Measurements from ENCODE around the gene GATD1.

Gene GATD1

DNA sequence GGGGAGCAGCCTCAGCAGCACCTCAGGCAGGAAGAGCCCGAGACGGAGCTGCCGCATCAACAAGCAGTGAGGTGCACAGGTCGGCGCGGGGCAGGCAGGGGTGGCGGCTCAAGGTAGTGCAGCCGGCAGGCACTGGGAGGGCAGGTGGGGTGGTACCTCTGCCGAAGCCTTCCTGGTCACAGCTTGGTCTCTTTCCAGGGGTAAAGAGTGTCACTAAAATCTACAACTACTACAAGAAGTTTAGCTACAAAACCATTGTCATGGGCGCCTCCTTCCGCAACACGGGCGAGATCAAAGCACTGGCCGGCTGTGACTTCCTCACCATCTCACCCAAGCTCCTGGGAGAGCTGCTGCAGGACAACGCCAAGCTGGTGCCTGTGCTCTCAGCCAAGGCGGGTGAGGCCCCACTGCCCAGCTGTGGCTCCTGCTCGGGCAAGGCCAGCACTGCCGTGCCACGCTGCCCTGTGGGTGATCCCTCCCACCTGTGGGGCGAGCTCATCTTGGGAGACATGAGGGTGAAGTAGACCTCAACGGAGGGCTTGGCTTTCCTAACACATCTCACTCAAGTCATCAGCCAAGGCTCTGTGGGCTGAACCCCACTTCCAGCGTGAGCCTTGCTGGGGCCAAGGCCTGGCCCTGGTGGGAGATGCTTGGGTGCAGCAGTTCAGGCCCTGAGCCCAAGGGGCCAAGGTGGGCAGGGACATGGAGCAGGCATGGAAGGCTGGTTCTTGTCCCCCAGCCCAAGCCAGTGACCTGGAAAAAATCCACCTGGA lies 13.6 kb downstream of the GATD1 start:
- H3K27ac ChIP-seq (ENCODE audit: low read depth in 2 of 2, low read length in 2 of 2), result peak overlapping the region in 1 of 2 donors; percentile 38
- H3K9ac ChIP-seq (ENCODE audit: low read depth in 1 of 2, low read length in 2 of 2), result peak overlapping the region in 1 of 2 donors; percentile 12
- no peak overlapping the region for H3K4me3 ChIP-seq (ENCODE audit: low read length in 2 of 2)
- H3K27me3 ChIP-seq (ENCODE audit: control insufficient read depth in 2 of 2, insufficient read depth in 2 of 2, low read length in 2 of 2), result no peaks in the 10 kb centered on the region
- peaks cover 34 to 54% of the 10 kb centered on the region in 2 donors for H3K36me3 ChIP-seq (ENCODE audit: control insufficient read depth in 2 of 2, insufficient read depth in 2 of 2, low read length in 2 of 2)
- H3K4me1 ChIP-seq (ENCODE audit: control insufficient read depth in 2 of 2, insufficient read depth in 2 of 2, low read length in 2 of 2), result peaks cover 7 to 8% of the 10 kb centered on the region in 2 donors
- no peaks in the 10 kb centered on the region for H3K9me3 ChIP-seq (ENCODE audit: control insufficient read depth in 2 of 2, low read length in 2 of 2)

DNA sequence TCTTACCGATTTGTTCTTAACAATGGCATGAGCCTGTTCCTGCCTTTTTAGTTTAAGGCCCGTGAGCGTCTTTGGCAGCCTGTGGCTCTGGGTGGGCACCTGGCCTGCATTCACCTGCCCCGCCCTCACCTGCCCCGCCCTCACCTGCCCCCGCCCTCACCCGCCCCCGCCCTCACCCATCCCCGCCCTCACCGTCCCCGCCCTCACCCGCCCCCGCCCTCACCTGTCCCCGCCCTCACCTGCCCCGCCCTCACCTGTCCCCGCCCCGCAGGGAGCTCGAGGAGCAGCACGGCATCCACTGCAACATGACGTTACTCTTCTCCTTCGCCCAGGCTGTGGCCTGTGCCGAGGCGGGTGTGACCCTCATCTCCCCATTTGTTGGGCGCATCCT lies 14.2 kb downstream of the GATD1 start:
- Histone ChIP-seq H3K9ac (ENCODE audit: low read depth in 1 of 2, low read length in 2 of 2) (peak overlapping the region in 1 of 2 donors; percentile 12), H3K4me3 (ENCODE audit: low read length in 2 of 2) (no peak overlapping the region), H3K4me1 (ENCODE audit: control insufficient read depth in 2 of 2, insufficient read depth in 2 of 2, low read length in 2 of 2) (peaks cover 7 to 8% of the 10 kb centered on the region in 2 donors), H3K27ac (ENCODE audit: low read depth in 2 of 2, low read length in 2 of 2) (peak overlapping the region; percentile 57 to 68), H3K27me3 (ENCODE audit: control insufficient read depth in 2 of 2, insufficient read depth in 2 of 2, low read length in 2 of 2) (no peaks in the 10 kb centered on the region), H3K36me3 (ENCODE audit: control insufficient read depth in 2 of 2, insufficient read depth in 2 of 2, low read length in 2 of 2) (peaks cover 34 to 55% of the 10 kb centered on the region in 2 donors), H3K9me3 (ENCODE audit: control insufficient read depth in 2 of 2, low read length in 2 of 2) (no peaks in the 10 kb centered on the region)

GRCh38 chr11:762421-763072 lies 14.7 kb downstream of the GATD1 start:
- Histone ChIP-seq H3K36me3 (ENCODE audit: control insufficient read depth in 2 of 2, insufficient read depth in 2 of 2, low read length in 2 of 2) (peaks cover 36 to 56% of the 10 kb centered on the region in 2 donors), H3K9ac (ENCODE audit: low read depth in 1 of 2, low read length in 2 of 2) (no peak overlapping the region), H3K27me3 (ENCODE audit: control insufficient read depth in 2 of 2, insufficient read depth in 2 of 2, low read length in 2 of 2) (no peaks in the 10 kb centered on the region), H3K9me3 (ENCODE audit: control insufficient read depth in 2 of 2, low read length in 2 of 2) (no peaks in the 10 kb centered on the region), H3K27ac (ENCODE audit: low read depth in 2 of 2, low read length in 2 of 2) (peak overlapping the region; percentile 57 to 68), H3K4me1 (ENCODE audit: control insufficient read depth in 2 of 2, insufficient read depth in 2 of 2, low read length in 2 of 2) (peaks cover 7 to 8% of the 10 kb centered on the region in 2 donors), H3K4me3 (ENCODE audit: low read length in 2 of 2) (no peak overlapping the region)

- Histone ChIP-seq H3K27ac (ENCODE audit: low read depth in 2 of 2, low read length in 2 of 2) (no peak overlapping the region), H3K9me3 (ENCODE audit: control insufficient read depth in 2 of 2, low read length in 2 of 2) (no peaks in the 10 kb centered on the region), H3K9ac (ENCODE audit: low read depth in 1 of 2, low read length in 2 of 2) (no peak overlapping the region), H3K27me3 (ENCODE audit: control insufficient read depth in 2 of 2, insufficient read depth in 2 of 2, low read length in 2 of 2) (no peaks in the 10 kb centered on the region), H3K4me3 (ENCODE audit: low read length in 2 of 2) (no peak overlapping the region), H3K4me1 (ENCODE audit: control insufficient read depth in 2 of 2, insufficient read depth in 2 of 2, low read length in 2 of 2) (peaks cover 7 to 8% of the 10 kb centered on the region in 2 donors), H3K36me3 (ENCODE audit: control insufficient read depth in 2 of 2, insufficient read depth in 2 of 2, low read length in 2 of 2) (peaks cover 38 to 54% of the 10 kb centered on the region in 2 donors)
These were observed 15.7 kb downstream of the GATD1 start for GRCh38 chr11:761526-762108.

- Histone ChIP-seq H3K36me3 (ENCODE audit: control insufficient read depth in 2 of 2, insufficient read depth in 2 of 2, low read length in 2 of 2) (peaks cover 31 to 51% of the 10 kb centered on the region in 2 donors), H3K27ac (ENCODE audit: low read depth in 2 of 2, low read length in 2 of 2) (no peak overlapping the region), H3K9me3 (ENCODE audit: control insufficient read depth in 2 of 2, low read length in 2 of 2) (no peaks in the 10 kb centered on the region), H3K27me3 (ENCODE audit: control insufficient read depth in 2 of 2, insufficient read depth in 2 of 2, low read length in 2 of 2) (no peaks in the 10 kb centered on the region), H3K9ac (ENCODE audit: low read depth in 1 of 2, low read length in 2 of 2) (no peak overlapping the region), H3K4me3 (ENCODE audit: low read length in 2 of 2) (no peak overlapping the region), H3K4me1 (ENCODE audit: control insufficient read depth in 2 of 2, insufficient read depth in 2 of 2, low read length in 2 of 2) (peaks cover 7 to 8% of the 10 kb centered on the region in 2 donors)
These were observed 17.1 kb downstream of the GATD1 start for GRCh38 chr11:760236-760635.

DNA sequence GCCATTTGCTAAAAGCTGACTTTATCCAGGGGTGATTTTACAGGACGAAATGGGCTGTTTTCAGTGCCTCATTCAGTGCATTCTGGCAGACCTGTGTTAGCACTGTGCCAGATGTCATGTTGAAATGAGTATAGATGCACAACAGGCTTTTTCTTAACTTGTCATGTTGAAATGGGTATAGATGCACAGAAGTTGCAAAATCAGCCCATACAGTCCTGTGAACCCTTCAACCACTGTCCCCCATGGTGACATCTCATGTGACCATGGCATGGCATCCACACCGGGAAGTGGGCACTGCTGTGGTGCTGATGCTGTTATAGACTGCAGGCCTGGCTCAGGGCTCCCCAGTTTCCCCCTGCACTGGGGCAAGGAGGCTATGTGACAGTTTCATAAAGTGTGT lies 27.6 kb downstream of the GATD1 start:
- H3K9ac ChIP-seq (ENCODE audit: low read depth in 1 of 2, low read length in 2 of 2), result peak overlapping the region in 1 of 2 donors; percentile 18
- no peak overlapping the region for H3K4me3 ChIP-seq (ENCODE audit: low read length in 2 of 2)
- peaks cover 10 to 16% of the 10 kb centered on the region in 2 donors for H3K4me1 ChIP-seq (ENCODE audit: control insufficient read depth in 2 of 2, insufficient read depth in 2 of 2, low read length in 2 of 2)

DNA sequence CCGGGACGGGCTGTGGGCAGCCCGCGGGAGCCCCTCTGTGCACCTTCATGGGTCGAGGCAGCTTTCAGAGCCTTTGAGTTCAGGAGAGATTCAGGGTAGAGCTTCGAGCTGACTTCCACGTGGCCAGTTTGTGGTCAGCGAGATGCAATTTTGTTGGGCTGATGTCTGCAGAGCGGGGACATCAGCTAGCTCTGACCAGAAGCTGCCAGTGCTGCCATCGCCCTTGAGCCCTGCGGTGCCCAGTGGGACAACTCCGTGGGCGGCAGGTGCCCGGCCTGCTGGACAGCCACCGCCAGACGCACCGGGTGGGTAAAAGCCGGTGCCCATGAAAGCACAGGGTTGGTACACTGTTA lies 29.3 kb downstream of the GATD1 start:
- Histone ChIP-seq H3K4me3 (ENCODE audit: low read length in 2 of 2) (peak overlapping the region; percentile 77 to 81), H3K36me3 (ENCODE audit: control insufficient read depth in 2 of 2, insufficient read depth in 2 of 2, low read length in 2 of 2) (peaks cover 0 to 3% of the 10 kb centered on the region in 2 donors), H3K4me1 (ENCODE audit: control insufficient read depth in 2 of 2, insufficient read depth in 2 of 2, low read length in 2 of 2) (peaks cover 10 to 16% of the 10 kb centered on the region in 2 donors), H3K9me3 (ENCODE audit: control insufficient read depth in 2 of 2, low read length in 2 of 2) (no peaks in the 10 kb centered on the region), H3K27ac (ENCODE audit: low read depth in 2 of 2, low read length in 2 of 2) (peak overlapping the region; percentile 58 to 67), H3K9ac (ENCODE audit: low read depth in 1 of 2, low read length in 2 of 2) (peak overlapping the region; percentile 72 to 89), H3K27me3 (ENCODE audit: control insufficient read depth in 2 of 2, insufficient read depth in 2 of 2, low read length in 2 of 2) (no peaks in the 10 kb centered on the region)

More for the DNA sequence above, 27.6 kb downstream of the GATD1 start:
- Histone ChIP-seq H3K9me3 (ENCODE audit: control insufficient read depth in 2 of 2, low read length in 2 of 2) (no peaks in the 10 kb centered on the region), H3K27me3 (ENCODE audit: control insufficient read depth in 2 of 2, insufficient read depth in 2 of 2, low read length in 2 of 2) (no peaks in the 10 kb centered on the region), H3K36me3 (ENCODE audit: control insufficient read depth in 2 of 2, insufficient read depth in 2 of 2, low read length in 2 of 2) (peaks cover 0 to 3% of the 10 kb centered on the region in 2 donors), H3K27ac (ENCODE audit: low read depth in 2 of 2, low read length in 2 of 2) (no peak overlapping the region)

DNA sequence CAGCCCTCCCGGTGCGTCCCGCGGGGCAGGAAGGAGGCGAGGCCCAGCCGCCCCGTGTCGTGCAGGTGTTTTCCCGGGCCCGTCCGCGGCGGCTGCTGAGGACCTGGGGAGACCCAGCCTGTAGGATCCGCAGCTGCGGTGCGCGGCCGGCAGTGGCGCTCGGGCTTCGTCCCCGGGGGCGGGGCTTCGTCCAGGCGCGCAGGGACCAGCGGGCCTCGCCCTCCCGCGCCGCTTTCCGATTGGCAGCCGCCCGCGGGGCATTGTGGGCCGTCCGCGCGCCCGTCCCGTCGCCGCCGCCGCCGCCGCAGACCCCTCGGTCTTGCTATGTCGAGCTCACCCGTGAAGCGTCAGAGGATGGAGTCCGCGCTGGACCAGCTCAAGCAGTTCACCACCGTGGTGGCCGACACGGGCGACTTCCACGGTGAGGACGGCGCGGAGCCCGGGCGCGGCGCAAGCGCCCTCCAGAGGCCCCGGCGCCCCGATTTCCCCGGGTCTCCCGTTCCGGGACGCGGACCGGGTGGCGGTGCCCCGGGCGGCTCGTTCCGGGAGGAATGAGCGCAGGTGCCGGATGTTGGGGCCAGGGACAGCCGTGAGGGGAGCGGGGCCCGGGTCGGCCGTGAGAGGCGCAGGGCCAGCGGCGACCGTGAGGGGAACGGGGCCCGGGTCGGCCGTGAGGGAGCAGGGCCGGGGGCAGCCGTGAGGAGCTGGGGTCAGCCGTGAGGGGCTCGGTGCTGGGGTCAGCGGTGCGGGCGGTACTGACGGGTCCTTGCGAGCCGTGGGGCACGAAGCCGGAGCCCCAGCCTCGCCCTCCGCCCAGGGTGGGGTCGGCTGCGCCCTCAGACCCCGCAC lies 29.9 kb downstream of the GATD1 start, which contains the start of gene TALDO1:
Gene TALDO1 (plus strand): TSS at position 307 of the 849 bp plus-strand sequence. CDS start 18 bp downstream, at position 325.
- Histone ChIP-seq H3K27ac (ENCODE audit: low read depth in 2 of 2, low read length in 2 of 2) (peak within 1 kb of the TSS; percentile 58 to 75), H3K4me1 (ENCODE audit: control insufficient read depth in 2 of 2, insufficient read depth in 2 of 2, low read length in 2 of 2) (peaks cover 10 to 16% of the 10 kb centered on the region in 2 donors), H3K9ac (ENCODE audit: low read depth in 1 of 2, low read length in 2 of 2) (peak within 1 kb of the TSS; percentile 72 to 89), H3K27me3 (ENCODE audit: control insufficient read depth in 2 of 2, insufficient read depth in 2 of 2, low read length in 2 of 2) (no peaks in the 10 kb centered on the region), H3K36me3 (ENCODE audit: control insufficient read depth in 2 of 2, insufficient read depth in 2 of 2, low read length in 2 of 2) (no peaks in the 10 kb centered on the region), H3K9me3 (ENCODE audit: control insufficient read depth in 2 of 2, low read length in 2 of 2) (no peaks in the 10 kb centered on the region), H3K4me3 (ENCODE audit: low read length in 2 of 2) (peak within 1 kb of the TSS; percentile 77 to 81)

- no peaks in the 10 kb centered on the region for H3K36me3 ChIP-seq (ENCODE audit: control insufficient read depth in 2 of 2, insufficient read depth in 2 of 2, low read length in 2 of 2)
- no peaks in the 10 kb centered on the region for H3K27me3 ChIP-seq (ENCODE audit: control insufficient read depth in 2 of 2, insufficient read depth in 2 of 2, low read length in 2 of 2)
- peak overlapping the region; percentile 66 to 81 for H3K4me3 ChIP-seq (ENCODE audit: low read length in 2 of 2)
- H3K9me3 ChIP-seq (ENCODE audit: control insufficient read depth in 2 of 2, low read length in 2 of 2), result no peaks in the 10 kb centered on the region
- H3K27ac ChIP-seq (ENCODE audit: low read depth in 2 of 2, low read length in 2 of 2), result peak overlapping the region in 1 of 2 donors; percentile 75
- peaks cover 10 to 16% of the 10 kb centered on the region in 2 donors for H3K4me1 ChIP-seq (ENCODE audit: control insufficient read depth in 2 of 2, insufficient read depth in 2 of 2, low read length in 2 of 2)
- H3K9ac ChIP-seq (ENCODE audit: low read depth in 1 of 2, low read length in 2 of 2), result peak overlapping the region; percentile 63 to 89
These were observed 30.8 kb downstream of the GATD1 start for GRCh38 chr11:746289-747157.
